KBM-7 (cell line): ENCODE data around the gene SH3GL2.

ENCODE experiments used
- DNase-seq: peaks from one replicate; pipeline ENCODE4 v3.0.0-alpha.2; 2015
- in situ Hi-C: fragments of 300-500 bp; cut with MboI; formaldehyde crosslinking; loops from 2 replicates; pipeline ENCODE4 v1.14.3; 2020; ENCODE audit warnings: low sequenced_read_pairs, low pct_unique_long_range_greater_than_20kb, mixed read lengths

The SH3GL2 gene

GRCh38 chr9:17600962-17601593 is 22.2 kb downstream of the SH3GL2 start:
- in situ Hi-C loops: no loop called here
- peak; percentile 52 for DNase-seq

- no peak for DNase-seq
- in situ Hi-C loops: no loop called here
These were observed 25.7 kb downstream of the SH3GL2 start for GRCh38 chr9:17604556-17604955.

GRCh38 chr9:17609312-17610005 is 30.6 kb downstream of the SH3GL2 start:
- in situ Hi-C loops: no loop called here
- DNase-seq: no peak

GRCh38 chr9:17611342-17611741 is 32.5 kb downstream of the SH3GL2 start:
- in situ Hi-C loops: no loop called here
- no peak for DNase-seq

GRCh38 chr9:17611917-17612316 is 33.1 kb downstream of the SH3GL2 start:
- no peak for DNase-seq

GRCh38 chr9:17613758-17614157 is 34.9 kb downstream of the SH3GL2 start:
- in situ Hi-C loops: no loop called here
- DNase-seq: no peak

More at GRCh38 chr9:17611917-17612316, 33.1 kb downstream of the SH3GL2 start:
- in situ Hi-C loops: no loop called here

- DNase-seq: no peak
- in situ Hi-C loops: no loop called here
These were observed 35.4 kb downstream of the SH3GL2 start for GRCh38 chr9:17614250-17614649.

GRCh38 chr9:17614903-17615302 is 36.0 kb downstream of the SH3GL2 start:
- in situ Hi-C loops: no loop called here
- DNase-seq: no peak

- DNase-seq: no peak
- in situ Hi-C loops: no loop called here
These were observed 43.3 kb downstream of the SH3GL2 start for GRCh38 chr9:17622141-17622540.

GRCh38 chr9:17622749-17623148 is 43.9 kb downstream of the SH3GL2 start:
- DNase-seq: no peak
- in situ Hi-C loops: no loop called here

GRCh38 chr9:17623965-17624364 is 45.1 kb downstream of the SH3GL2 start:
- DNase-seq: no peak

GRCh38 chr9:17624571-17624970 is 45.7 kb downstream of the SH3GL2 start:
- in situ Hi-C loops: no loop called here
- DNase-seq: no peak

More at GRCh38 chr9:17623965-17624364, 45.1 kb downstream of the SH3GL2 start:
- in situ Hi-C loops: no loop called here

- no peak for DNase-seq
- in situ Hi-C loops: no loop called here
These were observed 47.0 kb downstream of the SH3GL2 start for GRCh38 chr9:17625644-17626388.

GRCh38 chr9:17627641-17628040 is 48.8 kb downstream of the SH3GL2 start:
- no peak for DNase-seq
- in situ Hi-C loops: no loop called here

GRCh38 chr9:17628624-17629023 is 49.8 kb downstream of the SH3GL2 start:
- in situ Hi-C loops: no loop called here
- no peak for DNase-seq

- in situ Hi-C loops: no loop called here
- DNase-seq: no peak
These were observed 51.7 kb downstream of the SH3GL2 start for GRCh38 chr9:17630531-17630949.

- in situ Hi-C loops: no loop called here
- no peak for DNase-seq
These were observed 52.5 kb downstream of the SH3GL2 start for GRCh38 chr9:17631396-17631795.

GRCh38 chr9:17632994-17633393 is 54.1 kb downstream of the SH3GL2 start:
- in situ Hi-C loops: no loop called here
- DNase-seq: no peak

GRCh38 chr9:17635115-17635890 is 56.4 kb downstream of the SH3GL2 start:
- in situ Hi-C loops: no loop called here
- DNase-seq: no peak
